ENCODE results near the gene PAK6. TPM values are rescaled to one million over a fixed set of nuclear protein-coding genes. Genes with fewer than 3 reads are reported as not detected.

The PAK6 gene
- total RNA-seq, 1 donor from 2014 or later = 0.31 TPM

DNA sequence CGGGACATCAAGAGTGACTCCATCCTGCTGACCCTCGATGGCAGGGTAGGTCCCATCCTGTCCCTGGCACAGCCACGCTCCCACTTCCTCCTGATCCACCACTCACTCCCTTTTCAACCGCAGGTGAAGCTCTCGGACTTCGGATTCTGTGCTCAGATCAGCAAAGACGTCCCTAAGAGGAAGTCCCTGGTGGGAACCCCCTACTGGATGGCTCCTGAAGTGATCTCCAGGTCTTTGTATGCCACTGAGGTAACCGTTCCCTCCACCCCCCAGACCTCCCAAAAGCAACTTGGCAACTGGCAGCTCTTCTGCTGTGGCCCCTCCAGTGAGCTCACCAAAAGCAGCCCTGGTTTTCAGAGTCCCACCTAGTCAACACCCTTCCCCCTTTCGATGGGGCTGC is 34.6 kb downstream of the PAK6 start:
- Mint-ChIP-seq H3K4me1 (ENCODE audit: unreplicated experiment) (peaks cover 28% of the 10 kb centered on the region), H3K36me3 (ENCODE audit: low read depth, unreplicated experiment) (no peaks in the 10 kb centered on the region), H3K27me3 (ENCODE audit: unreplicated experiment) (peaks cover 2% of the 10 kb centered on the region), H3K9me3 (ENCODE audit: unreplicated experiment) (no peaks in the 10 kb centered on the region), H3K27ac (ENCODE audit: unreplicated experiment) (no peak overlapping the region), H3K4me3 (ENCODE audit: unreplicated experiment) (no peak overlapping the region)
- TF ChIP-seq CTCF (IDR thresholded peaks at IDR 0.05; ENCODE audit: unreplicated experiment) = no peak
- DNase-seq (ENCODE audit: low spot score) = no peak

DNA sequence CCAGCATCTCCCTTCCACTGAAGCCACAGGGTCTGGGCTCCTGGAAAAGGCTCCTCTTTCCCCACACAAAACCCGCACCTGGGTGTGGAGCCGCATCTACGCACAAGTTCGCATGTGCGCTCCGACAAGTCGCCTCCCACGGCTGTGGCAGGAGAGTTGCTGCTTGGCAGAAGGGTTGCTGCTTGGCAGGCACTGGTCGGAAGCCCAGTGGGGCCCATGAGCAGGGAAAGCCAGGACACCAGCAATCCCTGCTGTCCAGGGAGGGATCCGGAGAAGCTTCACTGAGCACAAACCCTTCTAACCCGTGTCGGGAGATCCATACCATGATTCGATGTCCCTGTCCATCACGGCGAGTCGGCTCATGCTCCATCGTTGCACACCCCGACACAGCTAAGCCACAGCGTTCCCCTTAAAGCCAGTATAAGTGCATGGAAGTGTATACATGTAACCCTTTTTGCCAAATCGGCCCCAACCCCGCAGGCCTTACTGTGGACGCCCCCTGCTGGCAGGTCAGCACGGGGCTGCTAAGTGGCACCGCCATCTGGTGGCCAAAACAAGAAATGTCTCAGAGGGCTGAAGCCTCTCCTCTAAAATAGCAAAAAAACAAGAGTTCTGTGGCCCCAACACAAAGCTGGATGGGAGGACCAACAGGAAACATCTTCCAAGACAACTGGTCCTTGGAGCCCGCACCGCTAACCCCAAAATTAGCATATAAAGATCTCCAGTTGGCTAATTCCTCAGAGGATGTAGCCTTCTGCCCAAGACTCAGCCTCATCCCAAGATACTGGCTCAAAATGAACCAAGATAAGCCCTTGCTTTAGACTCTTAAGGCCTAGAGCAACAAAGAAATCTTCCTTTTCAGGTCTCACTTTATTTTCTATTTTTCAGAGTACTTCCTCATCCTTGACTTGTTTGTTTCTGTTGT is 35.7 kb downstream of the PAK6 start:
- Mint-ChIP-seq H3K27ac (ENCODE audit: unreplicated experiment) (no peak overlapping the region), H3K36me3 (ENCODE audit: low read depth, unreplicated experiment) (no peaks in the 10 kb centered on the region), H3K27me3 (ENCODE audit: unreplicated experiment) (peaks cover 3% of the 10 kb centered on the region), H3K4me1 (ENCODE audit: unreplicated experiment) (peaks cover 36% of the 10 kb centered on the region), H3K4me3 (ENCODE audit: unreplicated experiment) (no peak overlapping the region), H3K9me3 (ENCODE audit: unreplicated experiment) (no peaks in the 10 kb centered on the region)
- TF ChIP-seq CTCF (IDR thresholded peaks at IDR 0.05; ENCODE audit: unreplicated experiment) = peak; percentile 100
- DNase-seq (ENCODE audit: low spot score) = peak; percentile 92

- Mint-ChIP-seq H3K9me3 (ENCODE audit: unreplicated experiment) (no peaks in the 10 kb centered on the region), H3K4me1 (ENCODE audit: unreplicated experiment) (peaks cover 36% of the 10 kb centered on the region), H3K36me3 (ENCODE audit: low read depth, unreplicated experiment) (no peaks in the 10 kb centered on the region), H3K27ac (ENCODE audit: unreplicated experiment) (no peak overlapping the region), H3K4me3 (ENCODE audit: unreplicated experiment) (no peak overlapping the region), H3K27me3 (ENCODE audit: unreplicated experiment) (peaks cover 10% of the 10 kb centered on the region)
- no peak for TF ChIP-seq CTCF (IDR thresholded peaks at IDR 0.05; ENCODE audit: unreplicated experiment)
- no peak for DNase-seq (ENCODE audit: low spot score)
These were observed 36.7 kb downstream of the PAK6 start for GRCh38 chr15:40275523-40275922.

DNA sequence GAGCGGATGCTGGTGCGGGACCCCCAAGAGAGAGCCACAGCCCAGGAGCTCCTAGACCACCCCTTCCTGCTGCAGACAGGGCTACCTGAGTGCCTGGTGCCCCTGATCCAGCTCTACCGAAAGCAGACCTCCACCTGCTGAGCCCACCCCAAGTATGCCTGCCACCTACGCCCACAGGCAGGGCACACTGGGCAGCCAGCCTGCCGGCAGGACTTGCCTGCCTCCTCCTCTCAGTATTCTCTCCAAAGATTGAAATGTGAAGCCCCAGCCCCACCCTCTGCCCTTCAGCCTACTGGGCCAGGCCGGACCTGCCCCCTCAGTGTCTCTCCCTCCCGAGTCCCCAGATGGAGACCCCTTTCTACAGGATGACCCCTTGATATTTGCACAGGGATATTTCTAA is 37.1 kb downstream of the PAK6 start:
- no peak overlapping the region for H3K4me3 Mint-ChIP-seq (ENCODE audit: unreplicated experiment)
- no peak for DNase-seq (ENCODE audit: low spot score)
- peaks cover 36% of the 10 kb centered on the region for H3K4me1 Mint-ChIP-seq (ENCODE audit: unreplicated experiment)
- peaks cover 13% of the 10 kb centered on the region for H3K27me3 Mint-ChIP-seq (ENCODE audit: unreplicated experiment)
- H3K36me3 Mint-ChIP-seq (ENCODE audit: low read depth, unreplicated experiment) = no peaks in the 10 kb centered on the region
- no peaks in the 10 kb centered on the region for H3K9me3 Mint-ChIP-seq (ENCODE audit: unreplicated experiment)
- TF ChIP-seq CTCF (IDR thresholded peaks at IDR 0.05; ENCODE audit: unreplicated experiment) = no peak
- no peak overlapping the region for H3K27ac Mint-ChIP-seq (ENCODE audit: unreplicated experiment)

- H3K9me3 Mint-ChIP-seq (ENCODE audit: unreplicated experiment) = no peaks in the 10 kb centered on the region
- H3K4me1 Mint-ChIP-seq (ENCODE audit: unreplicated experiment) = peaks cover 39% of the 10 kb centered on the region
- TF ChIP-seq CTCF (IDR thresholded peaks at IDR 0.05; ENCODE audit: unreplicated experiment) = no peak
- H3K4me3 Mint-ChIP-seq (ENCODE audit: unreplicated experiment) = no peak overlapping the region
- DNase-seq (ENCODE audit: low spot score) = no peak
- no peaks in the 10 kb centered on the region for H3K36me3 Mint-ChIP-seq (ENCODE audit: low read depth, unreplicated experiment)
- H3K27me3 Mint-ChIP-seq (ENCODE audit: unreplicated experiment) = peaks cover 17% of the 10 kb centered on the region
- no peak overlapping the region for H3K27ac Mint-ChIP-seq (ENCODE audit: unreplicated experiment)
These were observed 38.1 kb downstream of the PAK6 start for GRCh38 chr15:40276927-40277326.

Measured in endothelial cell (in vitro differentiated cells).